GM12892 (cell line): ENCODE data around the gene NUB1.

Experiments used
- DNase-seq: peaks from one replicate; pipeline ENCODE4 v3.0.0; 2011; ENCODE audit not compliant: insufficient read length
- FAIRE-seq: peaks from 2 replicates; lab custom pipeline; 2011; peaks lifted over from hg19 to GRCh38; lab: Jason Lieb, UNC
- POLR2A ChIP-seq: IDR thresholded peaks from 2 replicates; pipeline ENCODE4 v1.6.1; 2011; ENCODE audit warnings: low read depth, low read length, control low read depth
- POLR2AphosphoS5 ChIP-seq: IDR thresholded peaks from 2 replicates; pipeline ENCODE4 v1.6.1; 2011; ENCODE audit warnings: low read depth, low read length, control low read depth
- TAF1 ChIP-seq: IDR thresholded peaks from 2 replicates; pipeline ENCODE4 v1.6.1; 2011; ENCODE audit warnings: low read depth, mild to moderate bottlenecking, control low read depth, low read length, borderline replicate concordance

The NUB1 gene

DNA sequence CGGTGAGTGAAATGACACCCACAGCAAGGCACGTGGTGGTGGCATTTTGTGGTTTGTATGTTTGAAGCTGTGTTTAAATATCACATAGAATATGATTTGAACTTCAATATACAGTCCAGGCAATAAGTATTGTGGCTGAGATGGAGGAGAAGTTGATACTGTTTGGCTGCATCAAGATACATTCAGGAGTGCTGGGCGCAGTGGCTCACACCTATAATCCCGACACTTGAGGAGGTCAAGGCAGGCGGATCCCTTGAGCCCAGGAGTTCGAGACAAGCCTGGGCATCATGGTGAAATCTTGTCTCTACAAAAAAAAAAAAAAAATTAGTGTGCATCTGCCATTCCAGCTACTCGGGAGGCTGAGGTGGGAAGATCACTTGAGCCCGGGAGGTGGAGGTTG is 35.2 kb upstream of the NUB1 start:
- DNase-seq: no peak
- no peak for FAIRE-seq
- TF ChIP-seq POLR2AphosphoS5: no peak
- TF ChIP-seq TAF1: no peak
- no peak for TF ChIP-seq POLR2A

DNA sequence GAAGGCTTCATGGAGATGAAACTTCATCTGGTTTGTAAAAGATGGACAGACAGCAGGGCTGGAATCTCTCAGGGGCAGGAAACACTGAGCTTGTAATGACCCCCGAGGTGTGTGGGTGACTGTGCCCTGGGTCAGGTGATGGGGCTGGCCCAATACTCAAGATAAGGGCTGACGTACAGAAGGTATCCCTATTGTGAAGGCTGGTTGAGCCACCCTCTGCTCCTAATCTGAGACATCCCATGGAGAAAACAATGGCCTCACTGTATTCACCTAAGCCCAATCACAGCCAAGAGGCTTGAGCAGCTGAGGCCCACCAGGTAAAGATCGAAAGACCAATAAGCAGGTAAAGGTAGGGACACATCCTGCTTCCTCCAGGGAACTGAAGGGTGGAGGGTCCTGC is 34.8 kb upstream of the NUB1 start:
- TF ChIP-seq TAF1 (no peak), POLR2A (no peak), POLR2AphosphoS5 (no peak)
- FAIRE-seq: no peak
- no peak for DNase-seq

GRCh38 chr7:151307536-151307935 is 34.1 kb upstream of the NUB1 start:
- DNase-seq: no peak
- TF ChIP-seq TAF1 (no peak), POLR2A (no peak), POLR2AphosphoS5 (no peak)
- no peak for FAIRE-seq

GRCh38 chr7:151308256-151308655 is 33.4 kb upstream of the NUB1 start:
- no peak for DNase-seq
- TF ChIP-seq POLR2A (no peak), TAF1 (no peak), POLR2AphosphoS5 (no peak)
- FAIRE-seq: no peak

- DNase-seq (no peak), FAIRE-seq (no peak)
- TF ChIP-seq TAF1: no peak
- TF ChIP-seq POLR2A: no peak
- TF ChIP-seq POLR2AphosphoS5: no peak
Observed at GRCh38 chr7:151308791-151309190, 32.8 kb upstream of the NUB1 start.

DNA sequence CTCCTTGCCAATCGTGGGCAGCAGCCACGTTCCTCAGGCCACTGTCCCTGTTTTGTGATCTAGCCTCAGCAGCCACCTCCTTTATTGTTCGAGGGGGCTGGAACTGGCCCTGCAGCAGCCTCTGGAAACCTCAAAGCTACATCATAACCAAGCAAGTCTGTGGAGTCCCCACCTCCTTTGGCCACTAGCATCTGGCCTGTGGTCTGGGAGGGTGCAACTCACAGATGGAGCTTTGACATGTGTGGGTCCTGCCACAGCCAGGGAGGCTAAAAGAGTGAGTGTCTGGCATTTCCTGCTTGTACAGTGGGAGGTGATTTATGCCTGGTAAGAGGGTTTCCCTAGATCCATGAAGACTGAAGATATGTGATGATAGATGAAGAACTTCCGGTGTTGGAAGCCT is 32.3 kb upstream of the NUB1 start:
- FAIRE-seq (no peak), DNase-seq (no peak)
- TF ChIP-seq POLR2A (no peak), TAF1 (no peak), POLR2AphosphoS5 (no peak)

DNA sequence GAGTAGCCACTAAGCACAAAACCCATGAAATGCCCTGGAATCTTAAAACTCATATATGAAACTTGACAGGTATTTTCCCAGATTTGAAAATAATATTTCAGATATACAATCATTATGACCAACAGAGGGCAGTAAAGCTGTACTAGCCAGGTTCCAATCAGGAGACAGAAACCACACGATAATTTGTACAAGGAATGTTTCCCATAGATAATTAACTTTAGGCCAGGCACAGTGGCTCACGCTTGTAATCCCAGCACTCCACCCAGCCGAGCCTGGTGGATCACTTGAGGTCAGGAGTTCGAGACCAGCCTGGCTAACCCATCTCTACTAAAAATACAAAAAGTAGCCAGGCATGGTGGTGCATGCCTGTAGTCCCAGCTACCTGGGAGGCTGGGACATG is 31.0 kb upstream of the NUB1 start:
- no peak for DNase-seq
- TF ChIP-seq POLR2AphosphoS5 (no peak), POLR2A (no peak), TAF1 (no peak)
- no peak for FAIRE-seq

GRCh38 chr7:151311294-151311864 is 30.2 kb upstream of the NUB1 start:
- no peak for FAIRE-seq

DNA sequence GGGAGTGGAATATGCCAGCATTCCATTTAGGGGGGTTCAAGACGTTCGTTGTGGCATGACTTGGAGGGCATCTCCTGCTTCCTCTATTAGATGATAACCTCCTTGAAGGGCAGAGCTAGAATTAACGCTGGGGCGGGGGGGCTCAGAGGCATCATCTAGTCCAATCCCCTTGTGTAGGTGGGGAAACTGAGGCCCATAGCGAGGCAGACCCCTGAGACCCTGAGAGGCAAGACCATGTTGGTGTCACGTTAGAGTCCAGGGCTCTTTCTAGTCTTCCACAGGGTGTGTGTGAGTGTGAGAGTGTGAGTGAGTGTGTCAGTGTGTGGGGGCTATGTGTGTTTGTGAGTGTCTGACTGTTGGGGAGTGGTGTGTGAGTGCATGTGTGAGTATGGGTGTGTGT is 29.3 kb upstream of the NUB1 start:
- DNase-seq (no peak), FAIRE-seq (no peak)
- TF ChIP-seq POLR2A: no peak
- TF ChIP-seq POLR2AphosphoS5: no peak
- no peak for TF ChIP-seq TAF1

More at GRCh38 chr7:151311294-151311864, 30.2 kb upstream of the NUB1 start:
- DNase-seq: no peak
- TF ChIP-seq POLR2AphosphoS5: no peak
- TF ChIP-seq TAF1: no peak
- no peak for TF ChIP-seq POLR2A

GRCh38 chr7:151312831-151313809 is 28.5 kb upstream of the NUB1 start:
- DNase-seq (no peak), FAIRE-seq (no peak)
- no peak for TF ChIP-seq POLR2AphosphoS5
- no peak for TF ChIP-seq POLR2A
- TF ChIP-seq TAF1: no peak

GRCh38 chr7:151313857-151314256 is 27.8 kb upstream of the NUB1 start:
- DNase-seq (no peak), FAIRE-seq (no peak)
- no peak for TF ChIP-seq POLR2AphosphoS5
- TF ChIP-seq TAF1: no peak
- no peak for TF ChIP-seq POLR2A

- TF ChIP-seq TAF1 (no peak), POLR2AphosphoS5 (no peak), POLR2A (no peak)
- no peak for DNase-seq
- no peak for FAIRE-seq
Observed at GRCh38 chr7:151314401-151314800, 27.2 kb upstream of the NUB1 start.

DNA sequence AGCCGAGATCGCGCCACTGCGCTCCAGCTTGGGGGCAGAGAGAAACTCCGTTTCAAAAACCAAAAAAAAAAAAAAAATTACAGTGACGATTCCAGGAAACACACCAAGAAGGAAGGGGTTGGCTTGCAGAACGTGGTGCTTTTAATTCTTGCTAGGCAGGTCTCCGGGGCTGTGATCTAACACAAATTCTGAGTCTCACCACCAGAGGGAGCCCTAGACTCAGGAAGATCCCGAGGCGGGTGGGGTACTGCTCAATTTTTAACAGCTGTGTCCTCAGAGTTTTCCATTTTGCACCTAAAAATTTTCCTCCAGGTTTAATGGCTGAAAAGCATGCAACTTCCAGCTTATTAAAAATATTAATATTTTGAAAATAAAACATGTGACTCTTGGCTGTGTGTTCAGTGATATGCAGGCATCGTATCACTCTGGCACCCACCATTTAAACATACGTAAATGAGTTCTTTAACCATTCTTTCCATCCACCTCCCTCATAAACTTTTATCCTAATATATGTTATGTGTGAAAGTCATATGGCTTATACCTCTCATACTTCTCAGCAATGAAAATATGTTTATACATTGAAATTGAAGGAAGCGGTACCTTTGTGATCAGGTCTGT is 26.5 kb upstream of the NUB1 start:
- no peak for TF ChIP-seq TAF1
- no peak for TF ChIP-seq POLR2AphosphoS5
- TF ChIP-seq POLR2A: no peak
- FAIRE-seq: peak; percentile 36
- DNase-seq: peak; percentile 53
